H1 (cell line): Measurements from ENCODE around the gene CERS5. TPM values are rescaled to one million over a fixed set of nuclear protein-coding genes. Genes with fewer than 3 reads are reported as not detected.

Experiments
- CTCF ChIP-seq, 3 experiments: IDR thresholded peaks; 1 replicate in 2 of 3; 2 replicates in 1 of 3; pipeline versions ENCODE4 v1.5.1 to v1.6.1; 2011; ENCODE audit warnings: low read length in 3 of 3, mild to moderate bottlenecking in 3 of 3, inconsistent platforms in 2 of 3, low read depth in 1 of 3, moderate library complexity in 1 of 3; ENCODE audit not compliant: insufficient read depth in 1 of 3; ENCODE audit errors: control extremely low read depth in 1 of 3
- FOSL1 ChIP-seq: IDR thresholded peaks from 2 replicates; pipeline ENCODE4 v1.6.1; 2011; ENCODE audit warnings: mild to moderate bottlenecking, low read depth, low read length, moderate library complexity; ENCODE audit not compliant: insufficient read depth
- HDAC6 ChIP-seq: IDR thresholded peaks from one replicate; pipeline ENCODE4 v1.7.1; 2012; ENCODE audit warnings: low read depth, mild to moderate bottlenecking, inconsistent platforms, low read length, moderate library complexity
- JUN ChIP-seq: IDR thresholded peaks from 2 replicates; pipeline ENCODE4 v1.6.1; 2011; ENCODE audit warnings: low read depth, mild to moderate bottlenecking, improper control_type of control experiment, low read length
- NANOG ChIP-seq: IDR thresholded peaks from 2 replicates; pipeline ENCODE4 v1.6.1; 2011; ENCODE audit warnings: low read length, low read depth, mild to moderate bottlenecking, inconsistent platforms; ENCODE audit not compliant: insufficient read depth, poor library complexity, severe bottlenecking
- PHF8 ChIP-seq: fragments of 200-600 bp; sonication (generic); conservative IDR thresholded peaks from 2 replicates; pipeline ENCODE4 v1.7.1; 2012; ENCODE audit warnings: low read depth, mild to moderate bottlenecking, inconsistent platforms, low read length, moderate library complexity
- POLR2A ChIP-seq, 2 experiments: IDR thresholded peaks; 1 replicate in 1 of 2; 2 replicates in 1 of 2; pipeline ENCODE4 v1.6.1; 2011; ENCODE audit warnings: low read depth in 2 of 2, low read length in 2 of 2, mild to moderate bottlenecking in 2 of 2; ENCODE audit errors: control extremely low read depth in 1 of 2
- RNF2 ChIP-seq: fragments of 200-900, 300-1000 bp; sonication (generic); IDR thresholded peaks from 2 replicates; pipeline ENCODE4 v1.7.1; 2016; ENCODE audit warnings: borderline replicate concordance, low read depth, mild to moderate bottlenecking, antibody characterized with exemption, low read length; ENCODE audit not compliant: poor library complexity, severe bottlenecking; ENCODE audit errors: missing control alignments
- SP1 ChIP-seq: IDR thresholded peaks from 2 replicates; pipeline ENCODE4 v1.6.1; 2011; ENCODE audit warnings: low read depth, low read length
- polyA plus RNA-seq, 7 experiments: library from polyadenylated mRNA; depleted of rRNA in 3 of 7; stranded (reverse) in 5 of 7; unstranded in 2 of 7; fragments of >200 nt in 5 of 7; fragments of 200-250 nt in 2 of 7; gene quantifications; 1 replicate in 5 of 7; 2 replicates in 1 of 7; 4 replicates in 1 of 7; pipeline versions ENCODE4 v1.2.1 to v1.2.3, GENCODE V29; 2011 to 2013; ENCODE audit warnings: missing spikeins in 2 of 7, mixed read lengths in 2 of 7
- total RNA-seq: library from RNA; stranded (reverse); fragmentation: NEBNext Ultra II Directional; extraction: Animal tissue kit (Norgen Biotek cat#: 25700); gene quantifications from 2 replicates; pipeline ENCODE4 v1.2.1, GENCODE V29; 2021

The CERS5 gene
- total and polyA plus RNA-seq, 2 of the 8 experiments (the other 6 are each of a cell fraction or from before 2014, with no cell fraction given): 69.2 to 119 TPM

- TF ChIP-seq NANOG (no peak), RNF2 (no peak), PHF8 (no peak; the same call in 1 of the 2 replicates), FOSL1 (no peak), SP1 (no peak), POLR2A (IDR thresholded peaks at IDR 0.05; ENCODE audit: control extremely low read depth in 1 of 2, low read depth in 2 of 2, low read length in 2 of 2) (peak in 1 of 2 experiments; percentile 54; a peak in 1 of 3 replicates), CTCF (IDR thresholded peaks at IDR 0.05; ENCODE audit: control extremely low read depth in 1 of 3, insufficient read depth in 1 of 3, low read depth in 1 of 3, low read length in 3 of 3) (no peak), HDAC6 (no peak), JUN (no peak)
- TF ChIP-seq, all 59 proteins: peak for 6
These were observed 54.5 kb downstream of the CERS5 start (continued) for GRCh38 chr12:50112456-50113218.
